NCI-H1436 (cell line): ENCODE measurements around the gene AMDHD2.

Experiments used
- DNase-seq: peaks from one replicate; lab custom pipeline; 2025; lab: John Stamatoyannopoulos, UW

AMDHD2 gene

GRCh38 chr16:2499890-2500429 lies 20.2 kb upstream of the AMDHD2 start:
- DNase-seq = no peak

GRCh38 chr16:2500430-2500917 lies 19.7 kb upstream of the AMDHD2 start:
- no peak for DNase-seq

- peak; percentile 80 for DNase-seq
Measured at GRCh38 chr16:2500918-2501750, 19.0 kb upstream of the AMDHD2 start.

- no peak for DNase-seq
Measured at GRCh38 chr16:2501946-2502895, 17.9 kb upstream of the AMDHD2 start.

- no peak for DNase-seq
Measured at GRCh38 chr16:2505695-2506094, 14.5 kb upstream of the AMDHD2 start.

GRCh38 chr16:2507052-2507659 lies 13.0 kb upstream of the AMDHD2 start:
- DNase-seq = no peak

- no peak for DNase-seq
Measured at GRCh38 chr16:2507665-2508064, 12.5 kb upstream of the AMDHD2 start.

GRCh38 chr16:2508722-2509400 lies 11.3 kb upstream of the AMDHD2 start:
- DNase-seq = no peak

GRCh38 chr16:2511128-2511800 lies 8.9 kb upstream of the AMDHD2 start:
- no peak for DNase-seq

- DNase-seq = no peak
Measured at GRCh38 chr16:2511996-2512734, 8.0 kb upstream of the AMDHD2 start.

- peak; percentile 45 for DNase-seq
Measured at GRCh38 chr16:2512735-2513404, 7.3 kb upstream of the AMDHD2 start.

GRCh38 chr16:2513405-2514332 lies 6.5 kb upstream of the AMDHD2 start, which contains the start of gene ATP6V0C:
Gene ATP6V0C (plus strand): TSS chr16:2513952. CDS start chr16:2514104, 152 bp downstream.
- peak; percentile 83 for DNase-seq

- DNase-seq = no peak
Measured at GRCh38 chr16:2514333-2515179, 5.6 kb upstream of the AMDHD2 start.

- DNase-seq = no peak
Measured at GRCh38 chr16:2515180-2515851, 4.9 kb upstream of the AMDHD2 start.

GRCh38 chr16:2516391-2517240 lies 3.6 kb upstream of the AMDHD2 start:
- DNase-seq = no peak
